H9 (cell line): ENCODE results near the gene PLCH1. TPM values are rescaled to one million over a fixed set of nuclear protein-coding genes. Genes with fewer than 3 reads are reported as not detected.

Experiments used
- DNase-seq: peaks from one replicate; pipeline ENCODE4 v3.0.0-alpha.2; 2017
- H2AFZ ChIP-seq: one replicate; pipeline ENCODE4 v1.6.1; 2013; ENCODE audit warnings: mild to moderate bottlenecking, low read length, control low read depth, moderate library complexity
- H2AK5ac ChIP-seq: 2 replicates; pipeline ENCODE4 v1.6.1; 2013; ENCODE audit warnings: low read length, control low read depth, mixed read lengths; ENCODE audit not compliant: insufficient read length
- H2BK120ac ChIP-seq: one replicate; pipeline ENCODE4 v1.6.1; 2013; ENCODE audit warnings: low read depth, mild to moderate bottlenecking, low read length, control low read depth, inconsistent platforms; ENCODE audit not compliant: poor library complexity, severe bottlenecking
- H2BK12ac ChIP-seq: 2 replicates; pipeline ENCODE4 v1.6.1; 2013; ENCODE audit warnings: low read length, control low read depth, mixed read lengths, low read depth; ENCODE audit not compliant: insufficient read length
- H2BK15ac ChIP-seq: 2 replicates; pipeline ENCODE4 v1.6.1; 2013; ENCODE audit warnings: low read depth, low read length, control low read depth
- H2BK20ac ChIP-seq: one replicate; pipeline ENCODE4 v1.6.1; 2013; ENCODE audit warnings: low read depth, mild to moderate bottlenecking, low read length, control low read depth, inconsistent platforms; ENCODE audit not compliant: poor library complexity, severe bottlenecking
- H2BK5ac ChIP-seq: 2 replicates; pipeline ENCODE4 v1.6.1; 2013; ENCODE audit warnings: low read length, control low read depth, mixed read lengths; ENCODE audit not compliant: insufficient read length
- H3K14ac ChIP-seq: 2 replicates; pipeline ENCODE4 v1.6.1; 2013; ENCODE audit warnings: low read length, control low read depth; ENCODE audit not compliant: insufficient read depth
- H3K18ac ChIP-seq: 2 replicates; pipeline ENCODE4 v1.6.1; 2013; ENCODE audit warnings: low read depth, mild to moderate bottlenecking, mixed read lengths, low read length, control low read depth; ENCODE audit not compliant: insufficient read length
- H3K23ac ChIP-seq: 2 replicates; pipeline ENCODE4 v1.6.1; 2013; ENCODE audit warnings: low read length, control low read depth, mixed read lengths, low read depth; ENCODE audit not compliant: insufficient read length
- H3K23me2 ChIP-seq: 2 replicates; pipeline ENCODE4 v1.6.1; 2013; ENCODE audit warnings: low read depth, mild to moderate bottlenecking, mixed read lengths, low read length, control low read depth; ENCODE audit not compliant: insufficient read length, poor library complexity, severe bottlenecking
- H3K27ac ChIP-seq: 2 replicates; pipeline ENCODE4 v1.5.1; 2013; ENCODE audit warnings: low read length, control low read depth, mixed read lengths, low read depth; ENCODE audit not compliant: insufficient read length
- H3K27me3 ChIP-seq: 2 replicates; pipeline ENCODE4 v1.6.1; 2013; ENCODE audit warnings: low read length, control low read depth, inconsistent platforms; ENCODE audit not compliant: insufficient read depth
- H3K4ac ChIP-seq: 2 replicates; pipeline ENCODE4 v1.6.1; 2013; ENCODE audit warnings: low read depth, mild to moderate bottlenecking, control low read depth, inconsistent platforms, low read length, moderate library complexity
- H3K4me1 ChIP-seq: 2 replicates; pipeline ENCODE4 v1.6.1; 2013; ENCODE audit warnings: low read length, control low read depth, inconsistent platforms; ENCODE audit not compliant: insufficient read depth
- H3K4me2 ChIP-seq: 2 replicates; pipeline ENCODE4 v1.6.1; 2013; ENCODE audit warnings: low read length, control low read depth, mixed read lengths; ENCODE audit not compliant: insufficient read length, insufficient read depth
- H3K56ac ChIP-seq: 2 replicates; pipeline ENCODE4 v1.6.1; 2013; ENCODE audit warnings: low read depth, mild to moderate bottlenecking, mixed read lengths, low read length, control low read depth; ENCODE audit not compliant: insufficient read length
- H3K79me1 ChIP-seq: 2 replicates; pipeline ENCODE4 v1.6.1; 2013; ENCODE audit warnings: low read depth, mild to moderate bottlenecking, moderate library complexity, low read length, control low read depth, inconsistent platforms; ENCODE audit not compliant: insufficient read depth, poor library complexity, severe bottlenecking
- H3K79me2 ChIP-seq: 2 replicates; pipeline ENCODE4 v1.6.1; 2013; ENCODE audit warnings: low read length, control low read depth, inconsistent platforms; ENCODE audit not compliant: insufficient read depth
- H3K9ac ChIP-seq: 2 replicates; pipeline ENCODE4 v1.6.1; 2013; ENCODE audit warnings: low read length, control low read depth, mixed read lengths; ENCODE audit not compliant: insufficient read length; ENCODE audit errors: extremely low read depth
- H3K9me3 ChIP-seq: one replicate; pipeline ENCODE4 v1.6.1; 2013; ENCODE audit warnings: low read depth, low read length, inconsistent platforms; ENCODE audit not compliant: control insufficient read depth
- H3T11ph ChIP-seq: one replicate; pipeline ENCODE4 v1.6.1; 2013; ENCODE audit warnings: mild to moderate bottlenecking, low read length, control low read depth, inconsistent platforms
- H4K20me1 ChIP-seq: one replicate; pipeline ENCODE4 v1.6.1; 2013; ENCODE audit not compliant: control insufficient read depth, insufficient read length, insufficient read depth
- H4K5ac ChIP-seq: 2 replicates; pipeline ENCODE4 v1.6.1; 2013; ENCODE audit warnings: low read depth, mild to moderate bottlenecking, mixed read lengths, low read length, control low read depth; ENCODE audit not compliant: insufficient read length
- H4K8ac ChIP-seq: replicated peaks from 2 replicates; pipeline ENCODE4 v1.6.1; 2013; ENCODE audit warnings: low read length, control low read depth, mixed read lengths, low read depth; ENCODE audit not compliant: insufficient read length
- H4K91ac ChIP-seq: 2 replicates; pipeline ENCODE4 v1.6.1; 2013; ENCODE audit warnings: low read depth, mild to moderate bottlenecking, moderate library complexity, mixed read lengths, low read length, control low read depth; ENCODE audit not compliant: insufficient read length
- H3K27ac Mint-ChIP-seq, 3 experiments: 2 replicates in 2 of 3; 3 replicates in 1 of 3; pipeline ENCODE4 v1.8.0; 2020 to 2021; ENCODE audit warnings: mixed read lengths in 3 of 3, mild to moderate bottlenecking in 1 of 3, moderate library complexity in 1 of 3
- H3K27me3 Mint-ChIP-seq: 2 replicates; pipeline ENCODE4 v1.8.0; 2021; ENCODE audit warnings: low read depth, mild to moderate bottlenecking, moderate library complexity, mixed read lengths
- H3K36me3 Mint-ChIP-seq, 3 experiments: 2 replicates in 2 of 3; 3 replicates in 1 of 3; pipeline ENCODE4 v1.8.0; 2020 to 2021; ENCODE audit warnings: low read depth in 3 of 3, mixed read lengths in 3 of 3; ENCODE audit not compliant: insufficient read depth in 1 of 3
- H3K4me1 Mint-ChIP-seq, 2 experiments: 2 replicates each; pipeline ENCODE4 v1.8.0; 2020; ENCODE audit warnings: mixed read lengths in 2 of 2
- H3K4me3 Mint-ChIP-seq, 2 experiments: 2 replicates in 1 of 2; 3 replicates in 1 of 2; pipeline ENCODE4 v1.8.0; 2020 to 2021; ENCODE audit warnings: mild to moderate bottlenecking in 2 of 2, mixed read lengths in 2 of 2, moderate library complexity in 1 of 2
- H3K9me3 Mint-ChIP-seq, 2 experiments: 2 replicates in 1 of 2; 3 replicates in 1 of 2; pipeline ENCODE4 v1.8.0; 2020; ENCODE audit warnings: mild to moderate bottlenecking in 2 of 2, mixed read lengths in 2 of 2, moderate library complexity in 1 of 2
- CTCF ChIP-seq: fragments of 200-600 bp; sonication (generic); conservative IDR thresholded peaks from 3 replicates; pipeline ENCODE4 v1.8.0; 2021; ENCODE audit warnings: antibody characterized with exemption, mild to moderate bottlenecking
- WGBS: extraction: QIAGEN DNeasy Blood & Tissue Kit; methylation state at CpG from one replicate; pipeline ENCODE4 v1.1.7; 2013; ENCODE audit warnings: missing lambda C conversion rate, low lambda C conversion rate, mixed read lengths; ENCODE audit not compliant: insufficient read length; ENCODE audit errors: extremely low coverage; 5-methylcytosine and 5-hydroxymethylcytosine counted together
- total RNA-seq: library from RNA; stranded (reverse); gene quantifications from 2 replicates; pipeline ENCODE4 v1.2.1, GENCODE V29; 2021

PLCH1 gene
- total RNA-seq, 1 experiment from 2014 or later, result 19.0 TPM

DNA sequence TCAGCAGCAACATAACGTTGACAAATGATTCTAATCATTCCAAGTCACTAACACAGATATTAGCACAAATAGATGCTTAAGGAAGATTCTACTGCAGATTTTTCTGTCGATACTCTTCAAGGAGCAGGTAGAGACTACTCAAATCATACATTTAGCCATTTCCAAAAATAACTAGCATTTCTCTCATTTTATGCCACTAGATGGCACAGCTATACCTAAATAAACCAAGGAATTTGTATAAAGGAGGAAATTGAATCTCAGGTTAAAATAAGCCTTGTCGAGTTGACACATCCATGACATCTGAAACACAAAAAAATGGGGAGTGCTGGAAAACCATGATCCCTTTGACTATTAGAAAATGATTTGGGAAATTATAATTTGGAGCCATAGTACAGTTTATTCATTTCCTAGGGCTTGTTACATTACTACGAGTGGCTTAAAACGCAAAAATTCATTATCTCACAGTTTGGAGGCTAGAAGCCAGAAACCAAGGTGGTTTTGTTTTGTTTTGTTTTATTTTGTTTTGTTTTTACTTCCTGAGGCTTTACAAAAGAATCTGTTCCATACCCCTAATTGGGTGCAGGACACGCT lies 391.9 kb downstream of the PLCH1 start:
- Histone ChIP-seq H2AK5ac (no peak overlapping the region), H2BK20ac (no peak overlapping the region), H2BK15ac (no peak overlapping the region), H4K91ac (no peak overlapping the region), H3K23me2 (no peaks in the 10 kb centered on the region), H3K9ac (no peak overlapping the region), H2BK120ac (no peak overlapping the region), H3K4me2 (no peak overlapping the region), H3K4ac (no peak overlapping the region), H3T11ph (no peak overlapping the region), H3K56ac (no peak overlapping the region), H3K27me3 (no peaks in the 10 kb centered on the region), H2BK5ac (no peak overlapping the region), H3K79me2 (no peaks in the 10 kb centered on the region), H3K18ac (no peak overlapping the region), H3K27ac (no peak overlapping the region), H3K14ac (no peak overlapping the region), H3K4me1 (peaks cover 2% of the 10 kb centered on the region; the same call in 1 of the 2 replicates), H3K23ac (no peak overlapping the region), H3K9me3 (no peaks in the 10 kb centered on the region), H2AFZ (no peak overlapping the region), H2BK12ac (no peak overlapping the region), H4K20me1 (no peaks in the 10 kb centered on the region), H3K79me1 (no peaks in the 10 kb centered on the region), H4K8ac (no peak overlapping the region), H4K5ac (no peak overlapping the region)
- no CpG with 5 or more reads among the region's 6 CpGs for WGBS
- peaks cover 15 to 17% of the 10 kb centered on the region in 2 experiments for H3K4me1 Mint-ChIP-seq
- H3K27me3 Mint-ChIP-seq, result peaks cover 28% of the 10 kb centered on the region
- no peak for DNase-seq
- H3K9me3 Mint-ChIP-seq, result no peaks in the 10 kb centered on the region
- peaks cover 0 to 2% (median 0%) of the 10 kb centered on the region in 3 experiments; a peak in 1 of 7 replicates for H3K36me3 Mint-ChIP-seq
- H3K27ac Mint-ChIP-seq, result no peak overlapping the region
- H3K4me3 Mint-ChIP-seq, result no peak overlapping the region
- peak; percentile 73 for TF ChIP-seq CTCF
